Suprapubic skin (tissue), 4 donors: ENCODE data around the gene ZNF536.

ENCODE experiments used
- CTCF ChIP-seq, 2 donors: fragments of 200-600 bp in 1 of 2; fragments of 450-650 bp in 1 of 2; sonication (generic) in 1 of 2; IDR thresholded peaks; one replicate each; pipeline ENCODE4 v1.5.1; 2016 to 2019; ENCODE audit warnings: antibody characterized with exemption in 2 of 2, mild to moderate bottlenecking in 1 of 2, moderate library complexity in 1 of 2
- EP300 ChIP-seq: sonication (generic); formaldehyde crosslinking; IDR thresholded peaks from one replicate; pipeline ENCODE4 v1.6.1; 2017; ENCODE audit warnings: antibody characterized with exemption
- POLR2A ChIP-seq, 2 donors: fragments of 450-650 bp; IDR thresholded peaks; one replicate each; pipeline ENCODE4 v1.6.1; 2017; ENCODE audit warnings: antibody characterized with exemption in 2 of 2, mild to moderate bottlenecking in 2 of 2, moderate library complexity in 2 of 2
- POLR2AphosphoS5 ChIP-seq, 3 donors: sonication (generic); formaldehyde crosslinking; IDR thresholded peaks; one replicate each; pipeline ENCODE4 v1.6.1; 2017; ENCODE audit warnings: antibody characterized with exemption in 3 of 3

GRCh38 chr19:30322641-30323320, 49.4 kb upstream of the ZNF536 start:
- TF ChIP-seq CTCF (IDR thresholded peaks at IDR 0.05) (no peak), POLR2A (IDR thresholded peaks at IDR 0.05) (no peak), POLR2AphosphoS5 (IDR thresholded peaks at IDR 0.05) (no peak), EP300 (no peak)
